Glomerular visceral epithelial cell (primary cell): Measurements from ENCODE around the gene PTOV1.

ENCODE experiments used
- DNase-seq: peaks from one replicate; pipeline ENCODE4 v3.0.0-alpha.2; 2016; ENCODE audit errors: extremely low spot score

PTOV1 gene

GRCh38 chr19:49888510-49888824 lies 37.5 kb downstream of the PTOV1 start:
- DNase-seq, result no peak

- DNase-seq, result no peak
Measured at GRCh38 chr19:49889038-49889686, 38.2 kb downstream of the PTOV1 start.

- no peak for DNase-seq
Measured at GRCh38 chr19:49889687-49890348, 38.9 kb downstream of the PTOV1 start.

GRCh38 chr19:49890349-49891311 lies 39.7 kb downstream of the PTOV1 start:
- DNase-seq, result no peak

DNA sequence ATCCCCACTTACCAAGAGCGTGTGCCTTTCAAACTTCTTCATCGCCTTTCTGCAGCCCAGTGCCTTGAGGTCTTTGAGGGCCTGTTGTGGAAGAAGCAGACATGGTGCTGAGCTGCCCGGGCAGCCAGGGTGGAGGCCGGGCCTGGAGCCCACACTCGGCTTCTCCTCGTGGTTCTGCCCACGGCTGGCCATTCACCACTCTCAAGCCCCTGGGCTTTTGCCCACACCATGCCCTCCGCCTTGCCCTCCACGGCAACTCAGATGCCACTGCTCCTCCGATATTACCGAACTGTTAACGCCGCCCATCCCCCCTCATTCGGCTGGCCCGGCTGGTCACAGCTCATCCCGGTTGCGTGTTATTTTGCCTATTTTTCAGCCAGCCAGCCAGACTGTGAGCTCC lies 40.4 kb downstream of the PTOV1 start:
- DNase-seq, result no peak

DNA sequence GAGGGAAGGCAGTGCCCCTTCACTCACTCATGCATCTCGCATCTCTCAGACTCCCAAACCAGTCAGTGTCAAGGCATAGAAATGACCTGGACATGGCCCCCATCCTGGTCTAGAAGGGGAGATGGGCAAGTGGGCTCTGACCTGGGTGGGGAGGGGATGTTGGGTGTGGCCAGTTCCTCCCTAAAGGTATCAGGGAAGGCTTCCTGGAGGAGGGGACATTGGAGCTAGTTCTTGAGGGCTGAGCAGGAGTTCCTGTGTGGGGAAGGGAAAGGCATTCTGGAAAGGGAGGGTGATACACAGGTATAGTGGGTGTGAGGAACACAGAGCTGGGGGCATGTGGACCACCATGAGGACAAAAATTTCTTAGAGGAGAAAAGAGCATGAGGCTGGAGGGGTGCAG lies 41.8 kb downstream of the PTOV1 start:
- DNase-seq, result no peak

- DNase-seq, result no peak
Measured at GRCh38 chr19:49894011-49894664, 43.2 kb downstream of the PTOV1 start.

DNA sequence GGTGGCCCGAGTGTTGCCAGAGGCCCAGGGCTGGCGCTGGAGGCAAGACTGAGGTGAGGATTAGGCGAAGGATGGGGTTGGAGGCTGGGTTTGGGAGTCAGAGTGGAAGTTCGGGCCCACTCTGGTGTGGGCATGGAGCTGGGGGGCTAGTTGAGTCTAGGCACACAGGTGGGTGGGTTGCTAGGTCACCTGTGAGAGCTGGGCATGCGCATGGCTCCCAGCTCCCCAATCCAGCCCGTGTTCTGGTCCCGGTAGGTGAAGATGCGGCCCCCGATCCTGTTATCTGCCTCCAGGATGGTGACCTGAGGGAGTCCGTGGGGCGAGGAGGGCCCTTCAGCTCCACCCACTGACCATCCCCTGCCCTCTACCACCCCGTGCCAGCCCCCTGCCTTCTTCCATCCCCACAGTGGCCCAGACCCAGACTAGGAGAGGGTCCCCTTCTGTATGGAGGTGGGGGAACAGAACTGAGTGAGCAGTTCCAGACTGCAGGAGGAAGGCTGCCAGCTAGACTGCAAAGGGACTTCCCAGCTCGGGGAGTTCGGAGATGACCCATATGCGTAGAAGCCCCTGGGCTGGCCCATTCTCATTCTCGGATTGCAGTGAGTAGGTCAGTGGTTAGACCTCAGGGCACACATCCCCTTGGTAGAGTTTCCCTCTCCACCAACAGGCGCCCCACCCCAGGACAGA lies 44.1 kb downstream of the PTOV1 start:
- no peak for DNase-seq

GRCh38 chr19:49895566-49896297 lies 44.8 kb downstream of the PTOV1 start:
- peak; percentile 21 for DNase-seq

- DNase-seq, result peak; percentile 87
Measured at GRCh38 chr19:49896863-49897621, 46.1 kb downstream of the PTOV1 start, which contains the start of gene IL4I1. Gene IL4I1 (minus strand): TSS chr19:49896887. CDS start chr19:49896160, 727 bp downstream.

- no peak for DNase-seq
Measured at GRCh38 chr19:49904136-49904535, 53.2 kb downstream of the PTOV1 start.

DNA sequence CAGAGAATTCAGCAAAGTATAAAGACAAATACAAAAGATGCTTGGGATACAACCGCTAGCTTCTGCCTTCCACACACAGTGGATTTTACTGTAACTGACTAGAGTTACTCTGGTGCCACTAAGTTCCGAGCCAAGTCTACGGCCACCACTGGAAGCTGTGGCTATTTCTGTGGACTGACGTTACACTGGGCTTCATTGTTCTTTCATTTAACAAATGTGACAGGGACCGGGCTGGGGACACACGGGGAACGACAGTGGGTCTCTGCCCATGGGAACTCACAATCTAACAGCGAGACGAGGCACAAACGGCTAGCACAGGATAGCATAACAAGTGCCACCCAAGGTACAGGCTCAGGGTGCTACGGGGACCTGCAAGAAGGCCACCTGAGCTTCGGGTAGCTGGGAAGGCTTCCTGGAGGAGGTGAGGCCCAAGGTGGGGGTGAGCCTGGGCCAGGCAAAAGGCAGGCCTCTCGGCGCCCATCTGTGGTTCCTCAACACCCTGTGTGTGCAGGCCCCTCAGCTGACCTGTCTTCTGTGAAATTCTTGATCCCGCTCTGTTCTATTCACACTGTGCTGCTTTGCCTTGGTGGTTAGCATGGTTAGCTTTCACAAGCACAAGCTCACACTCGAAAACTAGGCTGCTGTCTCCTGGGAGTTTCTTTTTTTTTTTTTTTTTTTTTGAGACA lies 56.1 kb downstream of the PTOV1 start:
- DNase-seq, result no peak

DNA sequence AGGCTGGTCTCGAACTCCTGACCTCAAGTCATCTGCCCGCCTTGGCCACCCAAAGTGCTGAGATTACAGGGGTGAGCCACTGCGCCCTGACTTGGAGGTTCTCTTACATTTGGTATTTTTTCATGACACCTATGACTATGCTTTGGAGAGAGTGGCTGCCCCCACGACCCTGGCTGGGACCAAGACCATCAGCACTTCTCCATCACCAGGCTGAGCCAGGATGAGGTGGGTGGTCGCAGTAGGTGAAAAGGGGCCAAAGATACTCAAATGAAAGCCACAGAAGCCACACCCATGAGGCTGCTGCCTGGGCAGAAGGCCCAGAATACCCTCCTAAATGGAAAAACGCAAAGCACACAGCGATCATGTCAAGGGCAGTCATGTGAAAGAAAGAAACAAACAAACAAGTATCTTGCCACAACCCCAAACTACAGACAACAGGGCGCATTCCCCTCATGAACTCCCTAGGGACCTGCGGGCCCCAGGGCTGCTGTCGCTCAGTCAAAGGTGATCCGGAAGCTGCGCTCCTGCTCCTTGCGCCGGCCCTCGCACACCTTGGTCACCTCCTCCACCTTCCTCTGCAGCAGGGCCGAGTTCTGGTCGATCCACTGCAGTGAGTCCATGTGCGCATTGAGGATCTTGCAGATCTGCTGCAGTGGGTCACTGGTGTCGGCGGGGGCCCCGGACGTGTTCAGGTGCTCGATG lies 56.9 kb downstream of the PTOV1 start:
- DNase-seq, result no peak

- no peak for DNase-seq
Measured at GRCh38 chr19:49908480-49909420, 57.8 kb downstream of the PTOV1 start.

GRCh38 chr19:49910179-49910578 lies 59.2 kb downstream of the PTOV1 start:
- no peak for DNase-seq
